ENCODE measurements around the gene HMGB4.
A peak's percentile ranks its signal among the peaks of the same experiment; 100 is the strongest.

Gene HMGB4, protein sequence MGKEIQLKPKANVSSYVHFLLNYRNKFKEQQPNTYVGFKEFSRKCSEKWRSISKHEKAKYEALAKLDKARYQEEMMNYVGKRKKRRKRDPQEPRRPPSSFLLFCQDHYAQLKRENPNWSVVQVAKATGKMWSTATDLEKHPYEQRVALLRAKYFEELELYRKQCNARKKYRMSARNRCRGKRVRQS

DNA sequence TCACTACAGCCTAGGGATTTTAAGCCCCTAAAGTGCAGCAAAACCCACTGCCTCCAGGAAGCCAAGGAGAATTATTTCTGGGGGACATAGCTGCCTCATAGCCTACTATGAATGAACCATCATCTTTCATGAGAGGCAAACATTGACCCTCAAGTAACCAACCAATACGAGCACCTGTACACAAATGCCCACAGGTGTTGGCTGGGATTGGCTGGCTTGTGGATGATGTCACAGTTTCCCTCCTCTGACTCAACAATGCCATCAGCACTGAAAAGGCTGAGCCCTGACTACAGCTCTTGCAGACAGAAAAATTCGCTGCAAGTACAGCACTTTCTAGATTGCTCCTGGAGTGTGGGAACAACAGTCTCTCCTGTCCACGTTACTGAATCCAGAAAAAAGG lies at the start of gene HMGB4:
TSS of gene HMGB4 (plus strand) at position 301 of the 400 bp plus-strand sequence. CDS start 113 bp downstream, outside the sequence.
- no peak for DNase-seq (ENCODE audit: low read depth)

DNA sequence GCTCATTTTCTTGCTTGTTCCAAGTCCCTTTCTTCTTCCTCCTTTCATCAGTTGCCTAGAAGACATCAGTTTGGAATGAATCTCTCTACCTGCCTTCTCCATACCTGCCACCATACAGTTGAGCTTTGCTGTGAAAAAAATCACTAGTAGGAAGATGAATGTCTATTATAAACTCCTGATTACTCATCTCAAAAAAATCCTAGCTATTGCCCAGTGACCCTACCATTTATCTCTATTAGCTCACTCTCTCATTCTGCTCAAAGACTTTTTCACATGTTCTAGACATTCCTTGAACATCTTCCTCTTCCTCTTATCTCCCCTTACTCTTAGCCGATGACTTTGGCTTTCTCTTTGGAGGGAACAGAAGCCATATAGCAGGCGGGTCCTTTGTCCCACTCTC lies 49.7 kb upstream of the HMGB4 start:
- no peak for DNase-seq (ENCODE audit: low read depth)

DNA sequence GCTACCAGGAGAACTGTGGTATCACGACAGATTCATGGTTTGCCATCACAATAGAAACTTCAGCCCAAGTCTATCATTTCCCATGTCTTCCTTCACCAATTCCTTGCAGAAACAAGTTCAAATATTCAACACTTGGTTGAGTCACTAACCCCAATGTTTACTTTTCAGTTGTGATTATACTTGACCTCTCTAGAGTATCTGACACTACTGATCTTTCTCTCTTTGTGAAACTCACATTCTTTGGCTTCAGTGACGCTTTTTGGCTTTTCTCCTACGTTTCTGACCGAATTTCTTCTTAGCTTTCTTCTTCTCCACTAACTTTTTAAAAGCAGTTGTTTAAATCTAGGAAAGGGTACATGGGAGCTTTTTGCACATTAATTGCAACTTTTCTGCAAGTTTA lies 48.8 kb upstream of the HMGB4 start:
- DNase-seq (ENCODE audit: low read depth), result no peak

DNA sequence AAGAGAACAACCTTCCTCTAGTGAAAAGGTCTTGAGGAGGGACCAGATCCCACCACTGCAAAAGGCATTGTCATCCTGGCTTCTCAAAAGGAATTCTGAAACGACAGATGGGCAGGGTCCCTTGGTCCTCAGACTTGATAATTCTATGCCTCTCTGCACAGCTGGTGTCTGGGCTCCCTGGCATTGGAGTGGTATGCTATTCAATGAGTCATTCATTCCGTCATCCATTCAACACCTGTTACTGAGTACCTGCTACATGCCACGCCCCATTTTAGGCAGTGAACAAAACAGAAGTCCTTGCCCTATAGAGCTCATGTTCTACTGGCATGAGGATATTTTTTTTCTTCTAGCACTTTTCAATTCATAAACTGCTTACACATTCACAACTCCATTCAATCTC lies 45.8 kb upstream of the HMGB4 start:
- DNase-seq (ENCODE audit: low read depth), result no peak

DNA sequence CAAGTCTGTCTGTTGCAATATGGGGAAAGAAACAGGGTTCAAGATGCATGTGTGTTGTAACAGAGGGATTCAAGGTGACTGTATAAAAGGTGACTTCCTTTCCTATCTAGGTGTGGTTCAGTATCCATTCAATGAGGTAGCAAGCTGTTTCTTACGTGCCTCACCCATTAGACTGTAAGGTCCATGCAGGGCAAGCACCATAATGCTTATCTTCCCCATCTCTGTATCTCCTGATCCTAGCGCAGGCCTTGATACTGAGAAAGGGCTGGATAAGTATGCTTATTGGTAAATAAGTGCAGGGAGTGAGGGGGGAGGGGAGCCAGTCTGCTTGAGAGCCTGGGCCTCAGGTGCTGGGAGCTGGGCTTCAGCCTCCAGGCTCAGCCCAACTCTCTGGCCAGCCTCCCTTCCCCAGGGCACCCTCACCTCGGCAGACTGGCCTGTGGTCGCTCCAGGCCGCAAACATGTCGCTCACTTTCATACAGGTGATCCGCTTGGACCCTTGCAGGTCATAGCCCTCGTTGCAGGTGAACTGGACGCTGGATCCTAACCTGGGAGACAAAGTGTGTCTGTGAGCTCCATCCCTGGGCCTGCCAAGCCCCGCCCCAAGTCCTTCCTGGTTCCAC lies 44.5 kb upstream of the HMGB4 start:
- no peak for DNase-seq (ENCODE audit: low read depth)

DNA sequence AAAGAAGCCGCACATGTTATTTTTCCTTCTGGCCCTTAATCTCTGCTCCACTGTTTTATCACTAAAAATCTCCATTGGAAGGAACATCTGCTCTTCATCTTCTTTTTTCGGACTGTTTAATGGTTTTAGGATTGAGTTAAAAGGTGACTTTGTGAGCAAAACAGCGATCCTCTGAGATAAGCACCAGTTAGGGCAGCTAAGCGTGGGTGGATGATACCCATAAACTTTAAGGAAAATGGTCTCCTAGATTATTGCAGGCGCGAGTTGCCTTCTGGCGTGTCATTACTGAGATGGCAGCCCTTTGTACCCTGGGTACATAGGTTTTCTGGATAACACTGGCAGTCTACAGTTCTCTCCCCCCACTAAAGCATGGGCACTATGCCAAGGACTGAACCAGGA lies 44.0 kb upstream of the HMGB4 start:
- no peak for DNase-seq (ENCODE audit: low read depth)

DNA sequence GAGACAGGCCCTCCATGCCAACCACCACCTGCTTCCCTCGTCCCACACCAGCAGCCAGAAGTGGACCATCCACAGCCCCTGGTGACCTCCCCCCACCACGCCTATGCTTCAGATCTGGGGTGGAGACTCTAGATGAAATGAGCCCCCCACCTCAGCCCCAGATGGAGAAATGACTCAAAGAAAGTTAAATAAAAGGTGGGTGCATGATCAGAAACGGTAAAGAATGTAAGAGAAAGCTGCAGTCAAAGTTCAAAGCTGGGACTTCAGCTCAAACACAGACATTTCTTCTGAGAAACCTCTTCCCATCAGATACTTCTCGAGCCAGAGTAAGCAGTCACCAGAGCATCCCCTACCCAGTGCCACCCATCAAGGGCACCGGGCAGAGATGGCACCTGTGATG lies 43.1 kb upstream of the HMGB4 start:
- DNase-seq (ENCODE audit: low read depth), result no peak

DNA sequence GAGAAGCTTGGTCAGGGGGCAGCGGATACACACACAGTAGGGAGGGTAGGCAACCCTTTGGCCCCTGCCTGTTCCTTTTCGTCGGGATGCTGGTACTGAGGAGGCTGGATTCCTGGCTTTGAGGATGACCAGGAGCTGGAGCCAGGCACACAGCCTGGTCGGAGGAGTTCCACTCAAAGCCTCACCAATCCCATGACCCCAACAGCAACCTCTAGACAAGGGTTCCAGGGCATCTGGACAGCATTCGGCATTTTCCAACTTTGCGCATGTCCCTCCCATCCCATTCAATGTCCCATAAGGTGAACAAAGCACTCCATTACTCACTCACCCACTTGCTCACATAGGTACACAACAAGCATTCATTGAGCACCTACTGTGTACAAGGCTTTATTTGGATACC lies 42.6 kb upstream of the HMGB4 start:
- no peak for DNase-seq (ENCODE audit: low read depth)

DNA sequence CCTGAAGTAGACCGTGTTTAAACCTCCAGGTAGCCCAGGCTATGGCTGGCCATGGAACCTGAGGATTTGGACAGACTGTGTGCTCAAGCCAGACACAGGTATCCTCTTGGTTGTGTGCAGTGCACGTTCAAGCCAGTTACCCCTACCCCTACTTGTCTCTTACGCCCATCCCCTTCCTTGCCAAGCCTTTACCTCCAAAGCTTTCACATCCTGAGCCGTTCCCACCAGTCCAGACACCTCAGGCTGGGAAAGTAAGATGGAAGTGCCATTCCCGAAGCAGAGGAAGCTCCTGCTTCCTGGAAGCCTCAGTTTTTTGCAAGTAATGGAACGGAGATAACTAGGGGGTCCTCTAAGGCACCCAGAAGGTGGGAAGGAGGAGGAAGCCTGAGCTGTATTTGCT lies 41.5 kb upstream of the HMGB4 start:
- no peak for DNase-seq (ENCODE audit: low read depth)

DNA sequence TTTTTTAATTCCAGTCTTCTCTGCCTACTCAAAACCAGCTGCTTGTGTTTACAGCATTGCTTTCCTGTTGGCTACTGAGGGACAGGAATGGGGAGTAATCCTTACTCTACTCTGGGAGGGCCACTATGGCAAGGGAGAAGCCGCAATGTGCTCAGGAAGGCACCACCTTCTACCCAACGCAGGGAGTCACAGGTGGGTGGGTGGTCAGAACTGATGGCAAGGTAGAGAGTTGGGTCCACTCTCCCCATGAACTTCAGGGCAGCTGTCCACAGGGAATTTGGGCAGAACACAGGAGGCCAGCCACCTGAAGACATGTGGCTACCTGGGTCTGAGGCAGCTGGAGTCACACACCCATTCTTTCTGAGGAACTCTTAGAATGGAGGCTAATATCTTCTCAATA lies 40.5 kb upstream of the HMGB4 start:
- DNase-seq (ENCODE audit: low read depth), result no peak

DNA sequence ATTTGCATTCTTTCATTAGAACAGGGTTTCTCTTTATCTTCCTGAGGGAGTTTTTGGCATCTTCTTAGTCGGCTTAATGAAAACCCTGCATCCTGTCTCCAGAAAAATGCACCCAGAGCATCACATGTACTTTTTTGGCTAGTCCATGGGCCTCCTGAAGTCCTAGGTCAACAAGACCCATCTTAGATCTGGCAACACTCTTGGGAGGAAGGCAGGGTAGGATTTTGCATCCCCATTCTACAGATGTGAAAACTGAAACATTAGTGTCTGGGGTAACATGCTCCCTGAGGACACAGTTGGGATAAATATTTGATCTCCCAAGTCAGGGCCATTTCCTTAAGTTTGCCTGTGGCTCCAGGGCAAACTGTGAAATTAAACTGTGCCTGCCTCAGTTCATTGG lies 40.0 kb upstream of the HMGB4 start:
- DNase-seq (ENCODE audit: low read depth), result no peak

DNA sequence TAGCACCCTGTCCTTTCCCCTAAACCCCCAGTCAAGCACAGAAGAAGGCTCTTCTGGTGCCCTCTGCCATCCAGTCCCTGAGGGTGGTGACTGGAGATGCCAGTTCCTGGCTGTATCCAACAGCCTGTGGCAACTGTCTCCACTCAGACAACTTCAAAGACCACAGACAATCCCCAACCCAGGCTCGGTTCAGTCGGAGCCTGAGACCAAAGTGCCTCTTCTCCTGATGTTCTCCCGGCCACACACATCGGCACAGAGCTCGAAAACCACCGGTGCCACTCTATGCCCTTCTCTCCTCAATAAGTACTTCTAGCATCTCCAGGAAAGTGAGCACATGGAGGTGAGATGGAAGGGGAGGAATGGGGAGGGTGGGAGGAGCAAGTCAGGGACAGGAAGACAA lies 39.6 kb upstream of the HMGB4 start:
- no peak for DNase-seq (ENCODE audit: low read depth)

DNA sequence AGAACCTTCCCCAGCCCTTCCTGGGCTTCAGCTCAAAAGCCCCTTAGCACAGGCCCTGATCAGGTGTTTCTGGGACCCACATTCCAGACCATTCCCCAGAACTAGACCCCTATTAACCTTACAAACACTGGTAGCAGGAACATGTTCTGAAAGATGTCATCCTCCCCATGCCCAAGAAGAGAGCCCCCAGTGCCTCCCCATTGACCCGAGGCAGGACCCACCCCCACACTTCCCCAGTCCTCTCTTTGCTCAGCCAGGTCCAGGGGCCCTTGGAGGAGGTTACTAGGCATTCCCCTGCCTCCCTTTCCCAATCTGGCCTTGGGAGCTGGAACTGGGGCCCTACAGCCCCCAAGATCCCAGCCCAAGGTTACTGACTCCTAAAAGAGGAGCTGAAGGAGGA lies 38.9 kb upstream of the HMGB4 start:
- no peak for DNase-seq (ENCODE audit: low read depth)

DNA sequence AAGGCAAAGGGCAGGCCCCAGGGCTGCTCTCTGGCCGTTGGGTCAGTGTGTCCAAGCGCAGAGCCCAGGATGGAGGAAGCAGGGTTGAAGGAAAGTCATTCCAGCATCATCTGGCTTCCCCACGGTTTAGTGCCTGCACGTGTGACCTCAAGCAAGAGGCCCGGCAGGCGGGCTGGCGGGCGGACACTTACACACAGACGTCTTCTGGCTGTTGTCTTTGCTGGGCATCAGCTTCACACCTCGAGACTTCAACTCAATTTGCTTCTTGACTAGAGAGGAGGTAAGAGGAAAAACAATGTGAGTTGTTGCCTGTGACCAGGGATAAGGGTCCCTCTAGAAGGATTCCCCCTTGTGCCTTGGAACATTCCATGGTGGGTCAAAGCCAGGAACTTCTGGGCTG lies 38.4 kb upstream of the HMGB4 start:
- DNase-seq (ENCODE audit: low read depth), result no peak

DNA sequence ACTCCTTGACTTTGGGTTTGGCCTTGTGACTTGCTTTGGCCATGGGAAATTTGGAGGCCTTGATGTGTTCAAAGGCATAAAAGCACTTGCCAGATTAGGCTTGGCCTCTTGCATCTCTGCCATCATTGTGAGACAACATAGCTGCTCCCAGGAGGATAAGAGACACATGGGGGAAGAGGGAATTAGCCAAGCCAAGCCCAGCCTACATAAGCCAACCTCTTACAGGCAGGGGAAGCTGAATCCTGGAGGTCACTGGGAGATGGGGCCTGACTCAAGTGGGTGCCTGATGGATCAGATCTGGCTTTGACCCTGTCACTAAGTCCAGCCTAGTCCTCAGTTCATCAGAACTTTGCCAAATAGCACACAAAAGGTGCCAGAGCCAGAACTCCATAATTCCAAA lies 37.6 kb upstream of the HMGB4 start:
- no peak for DNase-seq (ENCODE audit: low read depth)

DNA sequence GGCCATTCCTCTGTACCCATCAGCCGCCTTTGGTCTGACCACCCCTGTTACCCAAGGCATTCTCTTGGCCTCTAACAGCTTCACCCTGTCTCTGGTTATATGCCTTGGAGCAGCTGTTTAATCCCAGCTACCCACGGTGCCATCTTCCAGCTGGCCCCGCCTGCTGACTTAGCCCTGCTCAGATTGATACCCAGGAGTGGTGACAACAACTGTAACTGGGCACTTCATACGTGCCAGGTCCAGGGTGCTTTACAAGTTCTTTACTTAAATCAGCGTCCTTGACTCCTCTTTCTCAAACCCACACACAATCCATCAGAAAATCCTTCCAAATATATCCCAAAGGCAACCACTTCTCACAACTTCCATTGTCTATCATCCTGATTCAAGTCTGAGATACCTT lies 37.2 kb upstream of the HMGB4 start:
- no peak for DNase-seq (ENCODE audit: low read depth)

DNA sequence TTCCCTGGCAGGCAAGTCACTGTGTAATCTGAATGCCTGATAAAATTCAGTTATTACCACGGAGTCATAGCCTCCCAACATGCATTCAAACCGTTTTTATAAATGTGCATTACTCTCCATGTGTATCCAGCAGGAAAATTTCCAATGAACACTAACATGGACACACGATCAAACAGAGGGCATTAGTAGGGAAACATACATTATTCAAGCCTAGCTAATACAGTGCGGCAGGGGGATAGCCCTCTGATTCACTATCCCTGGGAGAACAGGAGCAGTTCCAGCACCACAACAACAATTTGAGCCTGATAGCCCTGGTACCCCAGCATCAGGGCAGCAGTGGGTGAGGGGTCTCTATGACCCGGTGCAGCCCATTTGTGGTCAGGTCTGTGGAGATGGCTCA lies 35.8 kb upstream of the HMGB4 start:
- DNase-seq (ENCODE audit: low read depth), result no peak

DNA sequence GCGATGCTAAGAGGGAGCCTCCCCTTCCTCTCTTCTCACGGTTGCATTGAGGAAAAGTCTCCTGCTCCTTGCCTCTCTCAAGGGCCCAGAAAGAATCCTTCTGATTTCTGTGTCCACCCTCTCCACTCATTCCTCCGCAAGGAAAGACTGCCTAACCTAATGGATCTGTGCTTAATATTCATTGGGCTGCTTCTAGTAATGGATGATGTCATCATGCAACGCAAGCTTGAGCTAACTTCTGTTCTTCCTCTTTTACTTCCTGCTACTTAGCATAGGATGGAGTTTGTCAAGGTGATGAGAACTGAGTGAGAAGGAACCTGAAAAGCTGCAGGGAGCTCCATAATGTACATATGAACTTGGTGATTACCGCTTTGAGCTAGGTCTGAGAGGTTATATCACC lies 35.2 kb upstream of the HMGB4 start:
- DNase-seq (ENCODE audit: low read depth), result no peak

DNA sequence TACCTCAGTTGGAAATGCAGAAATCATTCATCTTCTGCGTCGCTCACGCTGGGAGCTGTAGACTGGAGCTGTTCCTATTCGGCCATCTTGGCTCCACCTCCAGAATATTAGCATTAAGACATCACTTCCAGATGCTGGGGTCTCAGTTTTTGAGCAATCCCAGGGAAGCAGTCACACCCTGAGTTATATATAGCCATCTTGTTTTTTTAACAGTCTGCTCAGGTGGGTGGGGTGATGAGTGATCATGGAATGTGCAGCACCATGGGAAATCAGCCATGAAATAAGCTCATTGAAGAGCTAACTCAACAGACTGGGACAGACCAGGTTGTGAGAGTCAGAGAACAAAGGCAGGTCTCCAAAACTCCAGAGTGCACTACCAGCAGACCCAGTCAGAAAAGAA lies 27.0 kb upstream of the HMGB4 start:
- no peak for DNase-seq (ENCODE audit: low read depth)

DNA sequence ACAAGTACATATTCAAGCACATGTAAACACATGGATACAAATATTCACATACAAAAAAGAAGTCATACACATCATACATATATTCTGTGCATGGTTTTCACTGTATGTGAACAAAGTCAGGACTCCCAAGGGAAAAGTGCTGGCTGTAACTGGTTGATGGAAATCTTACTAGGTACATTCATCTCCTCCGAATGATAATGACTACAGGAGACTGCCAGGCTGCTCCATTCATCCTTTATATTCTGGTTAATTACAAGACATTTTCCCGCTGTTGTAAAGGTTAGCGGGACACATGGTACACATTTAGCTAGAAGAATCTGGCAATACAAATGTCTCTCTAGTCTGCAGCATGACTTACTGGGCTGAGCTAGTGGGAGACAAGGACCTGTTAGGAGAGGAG lies 26.2 kb upstream of the HMGB4 start:
- no peak for DNase-seq (ENCODE audit: low read depth)

DNA sequence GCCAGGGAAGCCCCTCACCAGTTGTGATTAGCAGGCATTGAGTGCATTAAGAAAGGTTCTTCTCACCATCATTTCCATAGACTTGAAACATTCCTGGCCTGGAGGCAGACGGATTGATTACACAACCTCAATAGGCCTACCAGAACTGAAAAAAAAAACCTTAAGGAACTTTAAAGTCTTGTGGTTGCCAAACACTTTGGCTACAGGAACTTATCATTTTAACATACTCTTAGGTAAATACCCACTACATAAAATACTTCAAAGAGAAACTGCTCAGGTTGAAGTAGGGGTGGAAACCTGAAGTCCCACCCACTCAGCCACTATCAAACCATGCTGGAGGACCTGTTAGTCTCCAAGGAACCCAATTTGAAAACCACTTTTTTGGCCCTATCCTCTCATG lies 22.4 kb upstream of the HMGB4 start:
- no peak for DNase-seq (ENCODE audit: low read depth)

DNA sequence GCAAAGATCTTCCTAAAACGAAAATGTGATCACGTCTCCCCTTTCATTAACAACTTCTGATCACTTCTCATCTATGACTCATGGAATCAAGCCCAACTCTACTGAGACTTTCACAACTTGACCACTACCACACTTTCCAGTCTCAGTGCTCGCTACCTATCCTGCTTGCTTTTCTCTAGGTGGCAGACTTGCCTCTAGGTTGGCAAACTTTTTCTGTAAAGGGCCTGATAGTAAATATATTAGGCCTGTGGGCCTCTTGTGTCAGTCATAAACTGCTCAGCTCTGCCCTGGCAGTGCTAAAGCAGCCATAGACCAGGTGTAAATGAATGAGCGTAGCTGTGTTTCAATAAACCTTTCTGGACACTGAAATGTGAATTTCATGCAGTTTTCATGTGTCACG lies 21.5 kb upstream of the HMGB4 start:
- peak; percentile 5 for DNase-seq (ENCODE audit: low read depth)

DNA sequence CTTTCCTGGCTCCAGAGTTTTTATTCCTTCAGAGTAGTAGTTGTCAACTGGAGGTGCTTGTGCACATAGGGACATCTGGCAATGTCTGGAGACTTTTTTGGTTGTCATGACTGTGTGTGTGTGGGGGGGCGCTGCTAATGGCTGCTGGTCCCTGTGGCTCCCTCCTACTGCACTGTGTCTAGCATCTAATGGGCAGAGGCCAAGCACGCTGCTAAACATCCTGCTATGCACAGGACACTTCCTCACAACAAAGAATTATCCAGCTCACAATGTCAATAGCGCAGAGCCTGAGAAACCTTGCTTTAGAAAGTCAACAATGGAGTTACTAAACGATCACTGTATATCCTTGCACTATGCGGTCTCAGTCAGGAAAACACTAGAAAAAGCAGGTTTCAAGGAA lies 19.7 kb upstream of the HMGB4 start:
- no peak for DNase-seq (ENCODE audit: low read depth)

DNA sequence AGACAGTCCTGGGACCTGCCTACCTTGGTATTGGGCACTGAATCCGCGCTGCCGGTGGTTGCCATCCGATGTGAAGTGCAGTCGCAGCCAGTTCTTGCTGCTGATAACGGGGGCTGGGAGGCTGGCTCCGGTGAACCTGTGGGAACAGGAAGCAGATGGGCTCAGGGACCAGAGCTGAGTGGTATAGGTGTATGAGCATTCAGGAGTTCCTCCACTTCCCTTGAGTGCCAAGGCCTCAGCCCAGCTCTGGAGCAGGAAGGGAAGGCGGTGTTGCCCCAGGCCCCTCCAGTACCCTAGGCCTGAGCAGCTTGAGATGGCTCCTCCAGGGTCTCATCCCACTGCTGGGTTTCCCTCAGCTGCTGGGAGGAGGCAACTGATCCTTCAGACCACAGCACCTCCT lies 17.0 kb upstream of the HMGB4 start:
- DNase-seq (ENCODE audit: low read depth), result no peak
